ENCODE data around the gene TUBA8.
"Not testable (repeated sequence)": the region's sequence is repeated elsewhere in the genome, so short reads cannot be mapped to it uniquely, and the experiment has no call there.

The TUBA8 gene

DNA sequence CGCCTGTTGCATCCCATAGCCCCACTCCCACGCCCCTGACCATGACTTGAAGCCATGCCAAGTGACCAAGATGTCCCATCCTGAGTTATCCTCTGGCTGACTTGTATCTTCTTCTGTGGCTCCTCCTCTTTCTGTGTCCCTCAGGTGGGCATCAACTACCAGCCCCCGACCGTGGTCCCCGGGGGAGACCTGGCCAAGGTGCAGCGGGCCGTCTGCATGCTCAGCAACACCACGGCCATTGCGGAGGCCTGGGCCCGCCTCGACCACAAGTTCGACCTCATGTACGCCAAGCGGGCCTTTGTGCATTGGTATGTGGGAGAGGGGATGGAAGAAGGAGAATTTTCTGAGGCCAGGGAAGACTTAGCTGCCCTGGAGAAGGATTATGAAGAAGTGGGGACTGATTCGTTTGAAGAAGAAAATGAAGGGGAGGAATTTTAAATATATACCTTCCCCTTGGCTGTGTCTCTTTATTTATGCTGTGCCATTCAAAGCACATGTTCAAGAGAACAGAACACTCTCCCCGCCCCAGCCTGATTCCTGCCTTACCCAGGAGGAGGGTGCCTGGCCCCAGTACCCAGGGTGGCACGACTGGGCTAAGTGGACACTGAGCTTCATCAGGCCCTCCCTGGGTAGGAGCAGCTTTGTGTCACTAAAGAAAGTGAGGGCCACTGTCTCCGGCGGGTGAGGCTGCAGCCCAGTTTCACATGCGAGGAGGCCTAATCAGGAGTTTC lies 20.3 kb downstream of the TUBA8 start:
- H3K27ac ChIP-seq = no peak overlapping the region
- TF ChIP-seq, protein P1, sequence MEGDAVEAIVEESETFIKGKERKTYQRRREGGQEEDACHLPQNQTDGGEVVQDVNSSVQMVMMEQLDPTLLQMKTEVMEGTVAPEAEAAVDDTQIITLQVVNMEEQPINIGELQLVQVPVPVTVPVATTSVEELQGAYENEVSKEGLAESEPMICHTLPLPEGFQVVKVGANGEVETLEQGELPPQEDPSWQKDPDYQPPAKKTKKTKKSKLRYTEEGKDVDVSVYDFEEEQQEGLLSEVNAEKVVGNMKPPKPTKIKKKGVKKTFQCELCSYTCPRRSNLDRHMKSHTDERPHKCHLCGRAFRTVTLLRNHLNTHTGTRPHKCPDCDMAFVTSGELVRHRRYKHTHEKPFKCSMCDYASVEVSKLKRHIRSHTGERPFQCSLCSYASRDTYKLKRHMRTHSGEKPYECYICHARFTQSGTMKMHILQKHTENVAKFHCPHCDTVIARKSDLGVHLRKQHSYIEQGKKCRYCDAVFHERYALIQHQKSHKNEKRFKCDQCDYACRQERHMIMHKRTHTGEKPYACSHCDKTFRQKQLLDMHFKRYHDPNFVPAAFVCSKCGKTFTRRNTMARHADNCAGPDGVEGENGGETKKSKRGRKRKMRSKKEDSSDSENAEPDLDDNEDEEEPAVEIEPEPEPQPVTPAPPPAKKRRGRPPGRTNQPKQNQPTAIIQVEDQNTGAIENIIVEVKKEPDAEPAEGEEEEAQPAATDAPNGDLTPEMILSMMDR (conservative IDR thresholded peaks at IDR 0.05) = no peak

DNA sequence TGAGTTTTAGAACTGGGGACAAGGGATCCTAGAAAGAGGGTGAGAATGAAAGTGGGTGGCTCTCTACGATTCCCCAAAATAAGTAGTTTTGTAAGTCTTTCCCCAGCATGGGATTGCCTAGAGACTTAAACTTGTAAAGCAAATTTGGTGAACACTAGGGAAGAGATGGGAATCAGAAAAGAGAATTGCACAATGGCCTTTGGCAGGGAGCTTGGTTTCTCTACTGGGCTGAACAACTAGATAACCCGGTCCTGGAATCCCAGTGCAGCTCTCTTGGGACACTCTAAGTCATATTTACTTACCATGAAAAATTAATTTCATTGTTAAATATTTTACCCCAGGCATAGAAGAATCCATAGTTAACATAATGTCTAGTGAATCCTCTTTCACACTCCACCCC lies 22.8 kb downstream of the TUBA8 start:
- H3K27ac ChIP-seq = peak overlapping the region; percentile 11; the same call in 1 of the 2 replicates
- TF ChIP-seq, protein P1 (conservative IDR thresholded peaks at IDR 0.05) = no peak

DNA sequence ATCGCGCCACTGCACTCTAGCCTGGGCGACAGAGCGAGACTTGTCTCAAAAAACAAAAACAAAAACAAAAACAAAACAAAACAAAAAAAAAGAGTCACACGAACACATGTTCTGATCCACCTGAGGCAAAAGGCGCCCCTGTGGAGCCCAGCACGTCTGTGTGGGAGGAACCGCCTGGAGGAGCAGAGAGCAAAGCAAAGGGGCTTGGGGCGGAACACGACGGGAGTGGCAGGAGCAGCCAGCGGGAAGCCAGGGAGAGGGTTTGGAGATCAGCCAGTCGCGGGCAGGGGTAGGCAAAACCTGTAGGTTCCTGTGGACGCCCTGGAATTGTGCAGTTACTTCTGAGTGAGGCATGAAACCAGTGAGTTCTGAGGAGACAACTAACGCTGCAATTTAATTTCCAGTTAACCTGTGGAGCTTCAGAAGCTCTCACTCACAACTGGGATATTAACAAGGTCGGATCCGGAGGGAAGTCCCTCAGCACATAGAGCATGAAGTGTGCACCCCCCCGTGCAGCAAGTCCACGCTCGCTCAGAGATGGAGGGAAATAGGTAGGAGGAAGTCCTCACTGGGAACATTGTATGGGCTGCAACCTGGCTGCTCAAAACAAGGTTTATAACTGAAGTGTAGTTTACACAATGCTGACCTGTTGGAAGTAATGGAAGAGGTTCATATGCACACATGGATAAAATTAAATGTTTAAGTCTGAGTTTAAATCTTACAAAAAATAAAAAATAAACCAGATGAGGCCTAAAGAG lies 26.1 kb downstream of the TUBA8 start:
- TF ChIP-seq, protein P1 (conservative IDR thresholded peaks at IDR 0.05) = no peak

DNA sequence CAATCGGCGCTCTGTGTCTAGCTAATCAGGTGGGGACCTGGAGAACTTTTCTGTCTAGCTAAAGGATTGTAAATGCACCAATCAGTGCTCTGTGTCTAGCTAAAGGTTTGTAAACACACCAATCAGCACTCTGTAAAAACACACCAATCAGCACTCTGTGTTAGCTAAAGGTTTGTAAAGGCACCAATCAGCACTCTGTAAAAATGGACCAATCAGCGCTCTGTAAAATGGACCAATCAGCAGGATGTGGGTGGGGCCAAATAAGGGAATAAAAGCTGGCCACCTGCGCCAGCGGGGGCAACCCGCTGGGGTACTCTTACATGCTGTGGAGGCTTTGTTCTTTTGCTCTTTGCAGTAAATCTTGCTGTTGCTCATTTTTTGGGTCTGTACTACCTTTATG lies 30.4 kb downstream of the TUBA8 start:
- H3K27ac ChIP-seq = not testable (repeated sequence)

More for the DNA sequence above, 26.1 kb downstream of the TUBA8 start:
- no peak overlapping the region for H3K27ac ChIP-seq

DNA sequence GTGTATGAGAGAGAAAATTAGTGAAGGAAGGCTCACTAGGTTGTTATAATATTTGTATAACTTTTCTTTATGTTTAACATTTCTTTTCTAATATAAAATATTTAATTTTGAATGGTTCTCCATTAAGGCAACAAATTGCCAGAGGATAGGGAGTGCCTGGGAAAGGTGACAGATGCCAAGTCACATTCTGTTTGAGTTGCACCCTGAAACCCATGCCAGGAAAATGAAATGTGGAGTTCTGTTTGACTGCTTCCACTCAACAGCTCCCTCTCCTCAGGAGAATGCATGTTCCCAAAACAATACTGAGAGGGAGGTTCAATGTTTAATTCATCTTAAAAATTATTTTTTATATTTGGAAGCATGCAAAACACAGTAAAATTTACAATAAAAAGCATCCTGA lies 33.5 kb downstream of the TUBA8 start:
- no peak overlapping the region for H3K27ac ChIP-seq

DNA sequence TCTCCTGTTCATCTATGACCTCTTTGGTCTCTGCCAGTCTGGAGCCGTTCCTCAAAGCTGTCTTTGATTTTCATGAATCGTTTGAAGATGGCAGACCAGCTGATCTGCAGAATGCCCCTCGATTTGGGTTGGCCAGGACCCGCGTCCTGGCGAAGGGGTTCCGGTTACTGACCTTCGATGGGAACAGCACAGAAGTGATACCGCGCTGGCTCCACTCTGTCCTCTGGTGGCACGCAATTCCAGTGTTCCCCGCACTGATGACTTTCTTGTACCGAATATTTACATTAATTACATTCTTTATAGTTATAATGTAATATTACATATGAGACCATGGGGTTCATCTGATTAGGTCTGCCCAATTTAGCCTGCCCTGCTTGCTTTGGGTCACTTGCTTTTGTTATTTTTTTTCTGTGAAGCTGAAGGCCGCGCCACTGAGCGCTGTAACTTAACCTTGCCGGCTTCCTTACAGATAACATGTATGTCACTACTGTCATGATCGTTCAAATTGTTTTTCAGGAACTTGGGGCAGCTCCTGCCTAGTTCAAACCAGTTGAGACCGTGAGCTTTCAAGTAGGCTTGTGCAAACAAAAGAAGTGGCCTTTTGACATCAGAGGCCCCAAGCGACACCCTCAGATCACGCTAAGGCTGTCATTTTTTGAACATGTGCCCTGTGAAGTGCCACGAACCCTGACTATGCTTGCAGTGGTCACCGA lies 35.2 kb downstream of the TUBA8 start:
- TF ChIP-seq, protein P1 (conservative IDR thresholded peaks at IDR 0.05) = no peak
- H3K27ac ChIP-seq = no peak overlapping the region

More for the DNA sequence above, 33.5 kb downstream of the TUBA8 start:
- TF ChIP-seq, protein P1 (conservative IDR thresholded peaks at IDR 0.05) = no peak

DNA sequence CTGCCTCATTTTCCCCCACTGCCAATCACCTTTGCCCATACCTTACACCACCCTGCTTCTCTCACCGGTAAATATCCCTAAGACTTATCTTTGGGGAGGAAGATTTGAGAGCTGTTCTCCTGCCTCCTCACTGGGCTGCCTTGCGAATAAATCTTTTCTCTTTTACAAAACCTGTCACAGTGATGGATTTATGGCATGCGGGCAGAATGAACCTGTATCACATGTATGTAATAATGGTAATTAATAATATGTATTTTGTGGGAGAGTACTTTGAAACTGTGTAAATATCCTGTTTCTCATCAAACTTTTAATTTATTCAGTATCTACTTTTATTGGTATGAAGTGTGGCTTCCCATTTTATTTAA lies 35.8 kb downstream of the TUBA8 start:
- no peak overlapping the region for H3K27ac ChIP-seq
- TF ChIP-seq, protein P1 (conservative IDR thresholded peaks at IDR 0.05) = no peak

Data from VCaP (cell line).